ENCODE results near the gene TPCN1. TPM values are rescaled to one million over a fixed set of nuclear protein-coding genes. Genes with fewer than 3 reads are reported as not detected.
A peak's percentile ranks its signal among the peaks of the same experiment; 100 is the strongest.

TPCN1 gene
- total RNA-seq, result 10 to 100 TPM; 29.4 to 67.7 TPM

DNA sequence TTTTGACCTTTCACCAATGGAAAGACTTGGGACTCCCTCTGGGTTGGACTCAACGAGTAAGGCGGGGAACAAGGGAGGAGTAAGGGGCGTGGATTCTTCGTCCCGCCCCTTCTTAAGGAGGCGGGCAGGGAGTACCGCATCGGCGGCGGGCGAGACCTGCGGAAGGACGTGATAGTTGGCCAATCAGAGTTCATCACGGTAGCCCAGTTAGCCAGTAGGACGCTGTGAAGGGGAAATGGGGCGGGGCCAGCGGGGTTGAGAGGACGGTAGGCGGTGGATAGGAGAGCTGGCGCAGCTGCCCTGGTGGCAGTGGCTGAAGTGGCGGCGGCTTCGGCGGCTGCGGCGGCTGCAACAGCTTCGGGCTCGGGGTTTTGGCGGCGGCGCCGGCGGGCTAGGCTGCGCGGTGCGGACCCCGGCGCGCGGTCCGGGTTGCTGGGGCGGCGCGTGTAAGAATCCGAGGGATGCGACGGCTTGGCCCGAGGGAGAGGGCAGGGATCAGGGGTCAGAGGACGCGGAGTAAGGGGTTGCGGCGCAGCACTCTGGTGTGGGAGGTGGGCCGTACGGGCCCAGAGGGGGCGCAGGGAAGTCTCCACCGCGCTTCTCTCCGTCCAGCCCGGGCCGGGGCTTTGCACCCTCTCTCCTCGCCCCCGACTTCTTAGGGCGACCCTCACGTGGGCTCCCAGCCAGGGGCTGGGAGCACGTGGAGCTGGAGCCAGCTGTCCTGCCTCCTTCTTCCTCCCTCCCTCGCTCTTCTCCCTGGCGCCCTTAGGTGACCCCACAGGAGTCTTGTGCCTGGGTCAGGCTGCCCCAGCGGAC is at the start of gene TPCN1:
Gene TPCN1 (plus strand): TSS at position 284 of the 816 bp plus-strand sequence. CDS start 5,389 bp downstream, outside the sequence.
- peak; percentile 95 for ATAC-seq (replicated peaks)
- H3K9me3 Mint-ChIP-seq, result no peaks in the 10 kb centered on the region
- H3K27me3 Mint-ChIP-seq, result no peaks in the 10 kb centered on the region
- peak within 1 kb of the TSS; percentile 84 for H3K27ac Mint-ChIP-seq
- H3K4me1 Mint-ChIP-seq, result peaks cover 13% of the 10 kb centered on the region
- H3K4me3 Mint-ChIP-seq, result peak within 1 kb of the TSS; percentile 98
- H3K36me3 Mint-ChIP-seq (ENCODE audit: low read depth), result peaks cover 6% of the 10 kb centered on the region

DNA sequence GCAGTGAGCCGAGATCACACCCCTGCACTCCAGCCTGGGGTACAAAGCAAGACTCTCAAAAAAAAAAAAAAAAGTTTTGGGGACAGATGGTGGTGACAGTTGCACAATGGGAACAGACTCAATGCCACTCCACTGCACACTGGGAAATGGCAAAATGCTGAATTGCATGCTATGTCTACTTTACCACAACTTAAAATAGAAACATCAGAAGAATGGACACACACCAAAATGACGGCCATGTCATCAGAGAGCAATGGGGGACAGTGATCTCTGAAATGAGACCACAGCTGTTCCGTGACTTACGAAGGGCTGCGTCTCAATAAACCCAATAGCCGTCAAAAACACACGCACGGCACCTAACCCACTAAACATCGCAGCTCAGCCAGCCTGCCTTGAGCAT is 49.7 kb upstream of the TPCN1 start:
- ATAC-seq (replicated peaks), result no peak
- Mint-ChIP-seq H3K27me3 (no peaks in the 10 kb centered on the region), H3K9me3 (no peaks in the 10 kb centered on the region), H3K36me3 (ENCODE audit: low read depth) (peaks cover 97% of the 10 kb centered on the region), H3K27ac (no peak overlapping the region), H3K4me1 (no peaks in the 10 kb centered on the region), H3K4me3 (no peak overlapping the region)

DNA sequence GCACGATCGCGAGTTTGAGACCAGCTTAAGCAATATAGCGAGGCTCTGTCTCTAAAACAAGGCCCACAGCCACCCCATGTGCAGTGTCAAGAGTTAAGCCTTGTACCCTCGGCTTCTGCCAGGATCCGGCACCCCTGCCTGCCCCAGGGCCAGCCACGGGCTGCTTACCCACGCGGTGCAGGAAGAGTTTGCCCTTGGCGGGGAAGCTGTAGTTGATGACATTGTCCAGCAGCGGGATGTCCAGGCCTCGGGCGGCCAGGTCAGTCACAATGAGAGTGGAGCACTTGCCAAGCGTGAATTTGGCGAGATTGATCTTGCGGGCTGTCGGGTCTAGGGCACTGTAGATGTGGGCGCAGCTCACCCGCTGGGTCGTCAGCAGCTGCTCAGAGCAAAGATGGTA is 49.1 kb upstream of the TPCN1 start:
- Mint-ChIP-seq H3K9me3 (no peaks in the 10 kb centered on the region), H3K4me1 (no peaks in the 10 kb centered on the region), H3K36me3 (ENCODE audit: low read depth) (peaks cover 97% of the 10 kb centered on the region), H3K27me3 (no peaks in the 10 kb centered on the region), H3K4me3 (no peak overlapping the region), H3K27ac (no peak overlapping the region)
- ATAC-seq (replicated peaks), result no peak

DNA sequence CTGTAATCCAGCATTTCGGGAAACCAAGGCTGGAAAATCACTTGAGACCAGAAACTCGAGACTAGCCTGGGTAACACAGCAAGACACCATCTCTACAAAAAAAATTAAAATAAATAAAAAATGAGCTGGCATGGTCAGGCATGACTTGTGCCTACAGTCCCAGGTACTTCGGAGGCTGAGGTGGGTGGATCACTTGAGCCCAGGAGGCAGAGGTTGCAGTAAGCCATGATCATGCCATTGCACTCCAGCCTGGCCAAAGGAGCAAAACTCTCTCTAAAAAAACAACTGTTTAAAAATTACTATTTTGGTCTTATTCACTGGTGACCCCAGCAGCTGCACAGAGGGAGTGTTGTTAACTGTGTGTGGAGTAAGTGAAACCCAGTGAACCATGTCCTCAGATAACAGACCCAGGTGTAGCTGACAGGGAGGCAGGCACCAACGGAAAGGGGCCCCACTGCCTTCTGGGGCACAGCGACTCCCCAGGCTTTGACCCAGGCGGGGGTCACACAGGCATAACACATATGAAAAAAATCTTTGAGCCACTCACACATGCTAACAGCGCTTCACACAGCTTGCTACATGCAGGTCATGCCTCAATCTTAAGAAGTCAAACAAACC is 48.1 kb upstream of the TPCN1 start:
- H3K27ac Mint-ChIP-seq, result no peak overlapping the region
- no peaks in the 10 kb centered on the region for H3K27me3 Mint-ChIP-seq
- H3K9me3 Mint-ChIP-seq, result no peaks in the 10 kb centered on the region
- no peak overlapping the region for H3K4me3 Mint-ChIP-seq
- ATAC-seq (replicated peaks), result no peak
- peaks cover 100% of the 10 kb centered on the region for H3K36me3 Mint-ChIP-seq (ENCODE audit: low read depth)
- H3K4me1 Mint-ChIP-seq, result no peaks in the 10 kb centered on the region

DNA sequence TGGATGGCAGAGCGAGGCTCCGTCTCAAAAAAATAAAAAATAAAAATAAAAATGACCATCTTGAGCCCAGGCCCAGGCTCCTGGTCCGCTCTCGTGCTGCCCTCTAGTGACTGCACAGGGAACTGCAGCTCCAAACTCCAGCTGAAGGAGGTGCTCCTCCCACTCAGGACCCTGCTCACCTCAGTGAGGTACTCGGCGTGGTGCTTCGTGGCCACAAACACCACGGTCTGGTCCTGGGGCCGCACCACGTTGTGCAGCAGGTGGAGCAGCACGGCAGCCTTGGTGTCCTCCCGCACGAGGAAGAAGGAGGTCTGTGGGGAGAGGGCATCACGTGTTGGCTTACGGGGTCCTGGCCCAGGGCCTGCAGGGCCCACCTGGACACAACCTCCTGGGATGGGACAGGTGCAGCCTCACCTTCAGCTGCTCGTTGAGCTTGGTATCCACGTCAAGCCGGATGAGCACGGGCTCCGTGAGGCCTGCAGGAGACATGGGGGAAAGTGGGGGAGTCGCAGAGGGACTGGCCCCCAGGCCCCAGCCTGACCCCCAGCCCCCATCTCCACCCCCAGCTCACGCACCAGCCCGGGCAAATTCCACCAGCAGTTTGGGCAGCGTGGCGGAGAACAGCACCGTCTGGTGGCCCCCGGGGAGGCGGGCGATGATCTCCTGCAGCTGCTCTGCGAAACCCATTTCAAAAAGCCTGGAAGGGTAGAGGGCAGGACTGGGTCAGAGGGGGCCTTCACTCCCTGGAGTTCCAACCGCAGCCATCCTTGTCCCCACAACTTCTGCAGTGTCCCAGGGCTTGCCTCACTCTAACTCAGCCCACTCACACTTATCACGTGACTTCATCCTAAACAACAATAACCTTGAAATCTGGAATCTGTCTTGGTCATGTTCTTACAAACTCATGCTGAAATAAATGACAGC is 46.5 kb upstream of the TPCN1 start:
- no peaks in the 10 kb centered on the region for H3K27me3 Mint-ChIP-seq
- H3K27ac Mint-ChIP-seq, result no peak overlapping the region
- no peaks in the 10 kb centered on the region for H3K9me3 Mint-ChIP-seq
- no peak overlapping the region for H3K4me3 Mint-ChIP-seq
- H3K4me1 Mint-ChIP-seq, result no peaks in the 10 kb centered on the region
- ATAC-seq (replicated peaks), result peak; percentile 81
- H3K36me3 Mint-ChIP-seq (ENCODE audit: low read depth), result peaks cover 100% of the 10 kb centered on the region

DNA sequence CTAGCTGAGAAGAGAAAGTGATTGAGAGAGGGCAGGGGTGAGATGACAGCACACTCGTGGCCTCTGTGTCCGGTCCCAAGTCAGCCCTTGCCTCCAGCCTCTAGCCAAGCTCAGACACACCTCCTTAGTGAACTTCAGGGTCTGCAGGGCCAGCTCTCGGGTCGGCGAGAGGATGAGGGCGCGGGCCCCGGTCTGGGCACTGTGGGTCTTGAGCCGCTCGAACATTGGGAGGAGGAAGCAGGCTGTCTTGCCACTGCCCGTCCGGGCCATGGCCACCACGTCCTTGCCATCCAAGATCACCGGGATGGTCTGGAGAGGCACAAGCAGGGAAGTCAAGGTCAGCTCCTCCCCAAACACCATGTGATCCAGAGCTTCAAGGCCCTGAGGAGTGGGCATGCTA is 42.2 kb upstream of the TPCN1 start:
- H3K9me3 Mint-ChIP-seq, result no peaks in the 10 kb centered on the region
- H3K4me3 Mint-ChIP-seq, result no peak overlapping the region
- no peak overlapping the region for H3K27ac Mint-ChIP-seq
- no peaks in the 10 kb centered on the region for H3K27me3 Mint-ChIP-seq
- peaks cover 4% of the 10 kb centered on the region for H3K4me1 Mint-ChIP-seq
- ATAC-seq (replicated peaks), result no peak
- peaks cover 98% of the 10 kb centered on the region for H3K36me3 Mint-ChIP-seq (ENCODE audit: low read depth)

DNA sequence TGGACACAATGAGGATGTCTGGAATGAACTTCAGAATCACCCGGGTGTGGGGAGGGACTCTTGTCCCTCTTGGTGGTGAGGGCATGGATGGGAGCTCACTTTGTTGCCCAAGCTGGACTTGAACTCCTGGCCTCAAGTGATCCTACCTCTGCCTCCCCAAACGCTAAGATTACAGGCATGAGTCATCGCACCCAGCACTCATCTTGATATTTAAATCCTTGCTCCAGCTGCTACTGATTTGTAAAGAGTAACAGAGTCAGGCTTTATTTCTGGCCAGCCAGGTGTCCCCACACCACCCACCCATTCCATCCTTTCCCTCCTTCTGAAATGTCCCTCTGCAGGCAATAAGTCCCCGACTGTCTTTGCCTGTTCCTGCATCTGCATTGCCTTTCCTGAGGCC is 40.9 kb upstream of the TPCN1 start:
- no peaks in the 10 kb centered on the region for H3K27me3 Mint-ChIP-seq
- H3K4me3 Mint-ChIP-seq, result no peak overlapping the region
- no peaks in the 10 kb centered on the region for H3K9me3 Mint-ChIP-seq
- no peak for ATAC-seq (replicated peaks)
- H3K4me1 Mint-ChIP-seq, result peaks cover 4% of the 10 kb centered on the region
- peak overlapping the region; percentile 17 for H3K27ac Mint-ChIP-seq
- H3K36me3 Mint-ChIP-seq (ENCODE audit: low read depth), result peaks cover 85% of the 10 kb centered on the region

DNA sequence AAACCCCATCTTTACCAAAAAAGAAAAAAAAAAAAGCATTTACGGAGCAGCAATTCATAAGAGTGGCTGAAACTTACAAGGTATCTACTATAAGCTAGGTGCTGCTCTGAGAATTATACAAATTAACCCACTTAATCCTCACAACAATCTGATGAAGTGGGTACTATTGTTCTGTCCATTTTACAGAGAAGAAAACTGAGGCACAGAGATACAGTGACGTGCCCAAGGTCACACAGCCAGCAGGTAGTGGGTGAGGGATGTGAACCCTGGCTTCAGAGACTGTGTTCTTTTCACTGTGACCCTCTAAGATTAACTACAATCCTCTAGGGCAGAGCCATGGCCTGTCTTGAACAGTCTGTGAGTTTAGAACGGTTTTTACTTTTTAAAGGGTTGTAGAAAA is 39.3 kb upstream of the TPCN1 start:
- H3K27ac Mint-ChIP-seq, result no peak overlapping the region
- no peaks in the 10 kb centered on the region for H3K27me3 Mint-ChIP-seq
- H3K9me3 Mint-ChIP-seq, result no peaks in the 10 kb centered on the region
- ATAC-seq (replicated peaks), result no peak
- H3K4me1 Mint-ChIP-seq, result peaks cover 12% of the 10 kb centered on the region
- H3K36me3 Mint-ChIP-seq (ENCODE audit: low read depth), result peaks cover 70% of the 10 kb centered on the region
- no peak overlapping the region for H3K4me3 Mint-ChIP-seq

DNA sequence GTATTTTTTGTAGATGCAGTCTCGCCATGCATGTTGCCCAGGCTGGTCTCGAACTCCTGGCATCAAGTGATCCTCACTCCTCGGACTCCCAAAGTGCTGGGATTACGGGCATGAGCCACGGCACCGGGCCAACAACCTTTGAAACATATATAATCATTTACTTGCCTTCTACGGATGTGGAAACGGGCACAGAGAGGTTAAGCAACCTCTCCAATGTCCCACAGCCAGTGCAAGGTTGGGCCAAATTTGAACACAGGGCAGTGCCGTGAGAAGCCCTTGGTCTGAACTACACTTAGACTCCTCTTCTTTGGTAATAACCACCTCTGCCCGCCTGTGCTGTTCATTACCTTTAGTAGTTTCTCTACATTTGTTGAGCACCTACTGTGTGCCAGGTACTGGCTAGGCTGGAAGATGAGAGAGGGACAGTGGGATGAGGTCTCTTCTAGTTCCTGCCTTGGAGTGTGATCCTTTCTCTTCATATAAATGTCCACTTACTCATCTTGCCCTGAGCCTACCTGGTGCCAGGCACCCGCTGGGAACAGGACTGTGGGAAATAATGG is 38.2 kb upstream of the TPCN1 start:
- peaks cover 15% of the 10 kb centered on the region for H3K4me1 Mint-ChIP-seq
- no peaks in the 10 kb centered on the region for H3K27me3 Mint-ChIP-seq
- peaks cover 66% of the 10 kb centered on the region for H3K36me3 Mint-ChIP-seq (ENCODE audit: low read depth)
- peak overlapping the region; percentile 93 for H3K4me3 Mint-ChIP-seq
- peak overlapping the region; percentile 92 for H3K27ac Mint-ChIP-seq
- H3K9me3 Mint-ChIP-seq, result no peaks in the 10 kb centered on the region
- no peak for ATAC-seq (replicated peaks)

DNA sequence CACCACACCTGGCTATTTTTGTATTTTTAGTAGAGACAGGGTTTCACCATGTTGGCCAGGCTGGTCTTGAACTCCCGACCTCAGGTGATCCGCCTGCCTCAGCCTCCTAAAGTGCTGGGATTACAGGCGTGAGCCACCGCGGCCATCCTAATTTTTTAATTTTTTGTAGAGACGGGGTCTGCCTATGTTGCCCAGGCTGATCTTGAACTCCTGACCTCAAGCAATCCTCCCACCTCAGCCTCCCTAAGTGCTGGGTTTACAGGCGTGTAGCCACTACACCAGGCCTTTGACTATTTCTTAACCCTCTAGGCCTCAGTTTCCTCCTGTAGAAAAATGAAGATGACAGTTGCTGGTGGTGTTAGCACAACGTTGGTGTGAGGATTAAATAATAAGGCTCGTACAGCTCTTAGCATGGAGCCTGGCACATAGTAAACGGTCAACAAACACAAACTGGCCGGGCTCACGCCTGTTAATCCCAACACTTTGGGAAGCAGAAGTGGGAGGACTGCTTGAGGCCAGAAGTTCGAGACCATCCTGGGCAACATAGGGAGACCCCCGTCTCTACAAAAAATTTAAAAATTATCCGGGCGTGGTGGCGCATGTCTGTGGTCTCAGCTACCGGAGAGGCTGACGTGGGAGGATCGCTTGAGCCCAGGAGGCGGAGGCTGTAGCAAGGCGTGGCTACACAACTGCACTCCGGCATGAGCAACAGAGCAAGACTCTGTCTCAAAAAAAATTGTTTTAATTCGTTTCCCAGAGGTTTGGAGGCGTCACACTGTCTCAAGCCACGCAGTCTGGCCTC is 37.0 kb upstream of the TPCN1 start:
- peaks cover 65% of the 10 kb centered on the region for H3K36me3 Mint-ChIP-seq (ENCODE audit: low read depth)
- peak; percentile 72 for ATAC-seq (replicated peaks)
- no peaks in the 10 kb centered on the region for H3K27me3 Mint-ChIP-seq
- peak overlapping the region; percentile 93 for H3K4me3 Mint-ChIP-seq
- H3K27ac Mint-ChIP-seq, result peak overlapping the region; percentile 92
- no peaks in the 10 kb centered on the region for H3K9me3 Mint-ChIP-seq
- H3K4me1 Mint-ChIP-seq, result peaks cover 15% of the 10 kb centered on the region

DNA sequence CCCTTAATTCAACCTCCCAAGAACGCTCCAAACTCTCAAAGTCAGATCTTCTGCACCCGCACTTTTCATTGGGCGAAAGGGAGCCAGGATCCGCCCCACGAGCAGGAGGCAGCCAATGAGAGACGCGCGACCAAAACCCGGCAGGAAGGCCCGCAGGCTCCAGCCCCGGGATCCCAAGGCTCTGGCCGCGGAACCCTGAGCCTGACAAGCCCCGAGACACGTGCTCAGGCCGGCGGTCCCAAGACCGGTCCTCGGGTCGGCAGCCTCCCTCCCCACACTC is 36.4 kb upstream of the TPCN1 start:
- Mint-ChIP-seq H3K4me1 (peaks cover 15% of the 10 kb centered on the region), H3K4me3 (peak overlapping the region; percentile 93), H3K27ac (peak overlapping the region; percentile 92), H3K36me3 (ENCODE audit: low read depth) (peaks cover 63% of the 10 kb centered on the region), H3K27me3 (no peaks in the 10 kb centered on the region), H3K9me3 (no peaks in the 10 kb centered on the region)
- ATAC-seq (replicated peaks), result peak; percentile 91

DNA sequence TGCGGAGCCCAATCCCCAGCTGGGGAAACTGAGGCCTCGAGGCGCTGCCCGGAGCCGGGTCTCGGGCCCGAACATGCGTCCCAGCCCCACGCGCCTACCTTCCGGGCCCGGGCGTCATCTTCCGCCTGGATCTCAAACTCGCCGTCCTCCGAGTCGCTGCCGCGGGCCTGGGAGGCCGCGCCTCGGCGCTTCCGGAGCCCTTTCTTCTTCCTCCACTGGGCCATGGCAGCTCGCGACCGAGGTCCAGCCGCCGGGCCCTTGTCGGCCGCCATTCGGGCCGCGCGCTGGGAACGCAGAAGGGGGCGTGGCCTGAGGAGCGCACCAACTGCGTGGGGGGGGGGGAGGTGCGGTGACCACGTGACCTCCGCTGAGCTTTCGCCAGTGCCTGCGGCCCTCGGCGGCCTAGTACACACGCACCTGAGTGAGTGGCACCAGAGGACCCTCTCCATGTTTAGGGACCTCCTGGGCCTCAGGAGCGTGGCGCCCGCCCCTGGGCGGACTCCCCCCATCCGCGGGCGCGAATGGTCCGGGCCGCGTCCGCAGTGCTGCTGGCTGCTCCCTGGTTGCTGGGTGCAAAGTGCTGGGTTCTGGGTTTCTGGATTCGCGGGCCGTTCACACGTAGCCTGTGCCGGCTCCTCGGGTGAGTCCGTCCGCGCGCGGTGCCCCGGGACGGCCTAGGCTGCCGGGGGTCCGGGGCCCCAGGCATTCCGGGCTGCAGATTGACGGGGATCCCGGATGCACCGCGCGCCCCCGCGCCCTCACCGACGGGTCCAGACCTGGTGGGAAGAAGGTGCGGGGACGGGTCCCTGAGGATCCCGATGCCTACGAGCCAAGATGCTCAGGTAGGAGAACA is 35.9 kb upstream of the TPCN1 start, which contains the start of the genes DDX54 and RITA1:
Gene DDX54 (minus strand): TSS at position 299 of the 853 bp plus-strand sequence. CDS start 27 bp downstream, at position 272.
Gene RITA1 (plus strand): TSS at position 542 of the 853 bp plus-strand sequence. CDS start 1,026 bp downstream, outside the sequence.
- H3K9me3 Mint-ChIP-seq, result no peaks in the 10 kb centered on the region
- peak within 1 kb of the TSS; percentile 92 for H3K27ac Mint-ChIP-seq
- H3K4me1 Mint-ChIP-seq, result peaks cover 15% of the 10 kb centered on the region
- peak within 1 kb of the TSS; percentile 93 for H3K4me3 Mint-ChIP-seq
- ATAC-seq (replicated peaks), result peak; percentile 67
- no peaks in the 10 kb centered on the region for H3K27me3 Mint-ChIP-seq
- H3K36me3 Mint-ChIP-seq (ENCODE audit: low read depth), result peaks cover 63% of the 10 kb centered on the region

DNA sequence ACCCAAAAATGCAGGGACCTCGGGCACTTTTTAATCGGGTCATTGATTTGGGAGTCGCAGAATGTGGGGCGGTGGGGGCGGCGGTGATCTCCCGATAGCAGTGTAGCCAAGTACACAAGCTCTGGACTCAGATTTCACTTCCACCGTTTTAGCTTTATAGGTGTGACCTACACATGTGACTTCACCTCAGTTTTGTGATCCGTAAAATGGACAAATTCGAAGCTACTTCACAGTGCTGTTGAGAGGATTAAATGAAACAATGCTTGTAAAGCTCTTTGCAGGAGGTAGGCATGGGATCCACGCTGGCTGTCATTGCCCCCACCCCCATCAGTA is 35.3 kb upstream of the TPCN1 start:
- H3K27ac Mint-ChIP-seq, result peak overlapping the region; percentile 92
- no peak for ATAC-seq (replicated peaks)
- H3K27me3 Mint-ChIP-seq, result no peaks in the 10 kb centered on the region
- peaks cover 63% of the 10 kb centered on the region for H3K36me3 Mint-ChIP-seq (ENCODE audit: low read depth)
- H3K4me1 Mint-ChIP-seq, result peaks cover 15% of the 10 kb centered on the region
- H3K4me3 Mint-ChIP-seq, result peak overlapping the region; percentile 93
- no peaks in the 10 kb centered on the region for H3K9me3 Mint-ChIP-seq
